Hepatocyte (in vitro differentiated cells): ENCODE results near the gene ZNF430. TPM values are rescaled to one million over a fixed set of nuclear protein-coding genes. Genes with fewer than 3 reads are reported as not detected.

Source experiments
- DNase-seq: peaks from one replicate; pipeline ENCODE4 v3.0.0-alpha.2; 2016; ENCODE audit warnings: low spot score
- H2AFZ ChIP-seq: fragments of 200-600 bp; sonication (generic); 2 replicates; pipeline ENCODE4 v1.6.0; 2016; ENCODE audit warnings: antibody characterized with exemption, mild to moderate bottlenecking
- H3K27ac ChIP-seq: fragments of 200-600 bp; sonication (generic); 2 replicates; pipeline ENCODE4 v1.5.1; 2016; ENCODE audit warnings: mild to moderate bottlenecking
- H3K27me3 ChIP-seq: fragments of 200-600 bp; sonication (generic); 2 replicates; pipeline ENCODE4 v1.6.1; 2016
- H3K36me3 ChIP-seq: fragments of 200-600 bp; sonication (generic); replicated peaks from 2 replicates; pipeline ENCODE4 v1.5.1; 2016; ENCODE audit warnings: low read depth; ENCODE audit not compliant: insufficient read depth
- H3K4me1 ChIP-seq: fragments of 200-600 bp; sonication (generic); 2 replicates; pipeline ENCODE4 v1.5.1; 2016; ENCODE audit warnings: mild to moderate bottlenecking, moderate library complexity; ENCODE audit not compliant: insufficient read depth
- H3K4me2 ChIP-seq: fragments of 200-600 bp; sonication (generic); 2 replicates; pipeline ENCODE4 v1.6.0; 2016
- H3K4me3 ChIP-seq: fragments of 200-600 bp; sonication (generic); 2 replicates; pipeline ENCODE4 v1.5.1; 2016; ENCODE audit warnings: mild to moderate bottlenecking
- H3K79me2 ChIP-seq: fragments of 200-600 bp; sonication (generic); 2 replicates; pipeline ENCODE4 v1.6.0; 2017; ENCODE audit warnings: mild to moderate bottlenecking
- H3K9me2 ChIP-seq: fragments of 200-600 bp; sonication (generic); replicated peaks from 2 replicates; pipeline ENCODE4 v1.6.0; 2017; ENCODE audit warnings: mild to moderate bottlenecking; ENCODE audit not compliant: insufficient read depth
- H3K9me3 ChIP-seq: fragments of 200-600 bp; sonication (generic); 2 replicates; pipeline ENCODE4 v1.5.1; 2016; ENCODE audit warnings: low read depth, mild to moderate bottlenecking
- H4K20me1 ChIP-seq: fragments of 200-600 bp; sonication (generic); 2 replicates; pipeline ENCODE4 v1.6.0; 2016; ENCODE audit warnings: mild to moderate bottlenecking; ENCODE audit not compliant: insufficient read depth, poor library complexity, severe bottlenecking
- EZH2 ChIP-seq: fragments of 200-600 bp; sonication (generic); IDR thresholded peaks from 2 replicates; pipeline ENCODE4 v1.6.1; 2016; ENCODE audit warnings: antibody characterized with exemption, mild to moderate bottlenecking, borderline replicate concordance
- EZH2phosphoT487 ChIP-seq: fragments of 200-600 bp; sonication (generic); IDR thresholded peaks from one replicate; pipeline ENCODE4 v1.6.1; 2018; ENCODE audit warnings: antibody characterized with exemption, mild to moderate bottlenecking, low read depth, moderate library complexity; ENCODE audit not compliant: unreplicated experiment, severe bottlenecking
- WGBS: methylation state at CpG from one replicate; pipeline ENCODE4 v1.1.6; 2016; ENCODE audit warnings: low lambda C conversion rate; ENCODE audit errors: missing lambda C conversion rate; 5-methylcytosine and 5-hydroxymethylcytosine counted together
- polyA plus RNA-seq: library from polyadenylated mRNA; unstranded; fragments of >200 nt; fragmentation: Nextera tagmentation; extraction: Ambion mirVana; gene quantifications from 2 replicates; pipeline ENCODE4 v1.2.1, GENCODE V29; 2016
- total RNA-seq: library from RNA; depleted of rRNA; stranded (reverse); fragments of >200 nt; gene quantifications from 2 replicates; pipeline ENCODE4 v1.2.3, GENCODE V29; 2014
- TF ChIP-seq, protein P1 (sequence below): fragments of 200-600 bp; sonication (generic); IDR thresholded peaks from 2 replicates; pipeline ENCODE4 v1.5.1; 2016; ENCODE audit warnings: antibody characterized with exemption, mild to moderate bottlenecking; ENCODE audit not compliant: poor library complexity

ZNF430 gene
- total and polyA plus RNA-seq, 2 experiments from 2014 or later, result 7.9 to 9.9 TPM

DNA sequence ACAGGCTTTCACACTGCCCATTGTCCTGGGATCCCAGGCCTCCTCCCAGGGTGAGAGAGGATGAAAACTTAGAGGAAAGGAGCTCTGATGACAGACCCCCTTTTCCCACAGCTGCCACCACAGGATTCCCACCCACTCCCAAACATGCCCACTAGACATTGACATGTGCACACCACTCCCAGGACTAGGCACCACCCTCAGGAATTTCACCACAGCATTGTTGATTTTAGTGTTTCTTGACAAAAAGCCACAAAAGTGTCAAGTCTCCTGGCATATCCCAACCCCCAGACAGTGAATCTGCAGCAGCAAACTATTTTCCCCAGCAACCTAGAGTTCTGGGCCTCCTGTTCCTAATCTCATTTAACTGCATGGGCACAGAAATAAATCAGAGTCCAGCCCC, 71.7 kb downstream of the ZNF430 start:
- peak overlapping the region; percentile 53 for H3K27ac ChIP-seq
- H3K9me2 ChIP-seq, result no peaks in the 10 kb centered on the region
- no peak overlapping the region for H2AFZ ChIP-seq
- H3K9me3 ChIP-seq, result no peaks in the 10 kb centered on the region
- H3K4me2 ChIP-seq, result no peak overlapping the region
- H3K36me3 ChIP-seq, result no peaks in the 10 kb centered on the region
- peaks cover 40% of the 10 kb centered on the region for H3K79me2 ChIP-seq
- H3K4me3 ChIP-seq, result no peak overlapping the region
- peak; percentile 6 for DNase-seq
- peaks cover 8% of the 10 kb centered on the region for H3K4me1 ChIP-seq
- H3K27me3 ChIP-seq, result no peaks in the 10 kb centered on the region
- H4K20me1 ChIP-seq, result no peaks in the 10 kb centered on the region
- TF ChIP-seq EZH2, result no peak
- no peak for TF ChIP-seq EZH2phosphoT487
- TF ChIP-seq, protein P1, sequence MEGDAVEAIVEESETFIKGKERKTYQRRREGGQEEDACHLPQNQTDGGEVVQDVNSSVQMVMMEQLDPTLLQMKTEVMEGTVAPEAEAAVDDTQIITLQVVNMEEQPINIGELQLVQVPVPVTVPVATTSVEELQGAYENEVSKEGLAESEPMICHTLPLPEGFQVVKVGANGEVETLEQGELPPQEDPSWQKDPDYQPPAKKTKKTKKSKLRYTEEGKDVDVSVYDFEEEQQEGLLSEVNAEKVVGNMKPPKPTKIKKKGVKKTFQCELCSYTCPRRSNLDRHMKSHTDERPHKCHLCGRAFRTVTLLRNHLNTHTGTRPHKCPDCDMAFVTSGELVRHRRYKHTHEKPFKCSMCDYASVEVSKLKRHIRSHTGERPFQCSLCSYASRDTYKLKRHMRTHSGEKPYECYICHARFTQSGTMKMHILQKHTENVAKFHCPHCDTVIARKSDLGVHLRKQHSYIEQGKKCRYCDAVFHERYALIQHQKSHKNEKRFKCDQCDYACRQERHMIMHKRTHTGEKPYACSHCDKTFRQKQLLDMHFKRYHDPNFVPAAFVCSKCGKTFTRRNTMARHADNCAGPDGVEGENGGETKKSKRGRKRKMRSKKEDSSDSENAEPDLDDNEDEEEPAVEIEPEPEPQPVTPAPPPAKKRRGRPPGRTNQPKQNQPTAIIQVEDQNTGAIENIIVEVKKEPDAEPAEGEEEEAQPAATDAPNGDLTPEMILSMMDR, result no peak

DNA sequence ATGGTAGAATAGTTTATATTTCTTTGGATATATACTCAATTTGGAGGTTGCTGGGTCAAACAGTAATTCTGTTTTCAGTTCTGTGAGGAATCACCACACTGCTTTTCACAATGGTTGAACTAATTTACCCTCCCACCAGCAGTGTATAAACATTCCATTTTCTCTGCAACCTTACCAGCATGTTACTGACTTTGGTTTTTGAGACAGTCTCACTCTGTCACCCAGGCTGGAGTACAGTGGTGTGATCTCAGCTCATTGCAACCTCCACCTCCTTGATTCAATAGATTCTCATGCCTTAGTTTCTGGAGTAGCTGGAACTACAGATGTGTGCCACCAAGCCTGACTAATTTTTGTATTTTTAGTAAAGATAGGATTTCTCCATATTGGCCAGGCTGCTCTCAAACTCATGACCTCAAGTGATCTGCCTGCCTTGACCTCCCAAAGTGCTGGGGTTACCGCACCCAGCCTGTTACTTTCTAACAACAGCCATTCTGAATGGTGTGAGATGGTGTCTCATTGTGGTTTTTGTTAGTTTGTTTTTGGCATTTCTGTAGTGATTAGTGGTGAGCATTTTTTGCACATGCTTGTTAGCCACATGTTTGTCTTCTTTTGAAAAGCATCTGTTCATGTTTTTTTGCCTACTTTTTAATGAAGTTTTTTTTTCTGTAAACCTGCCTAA, 74.0 kb downstream of the ZNF430 start:
- H2AFZ ChIP-seq, result no peak overlapping the region
- no peak overlapping the region for H3K4me3 ChIP-seq
- TF ChIP-seq EZH2phosphoT487, result no peak
- TF ChIP-seq EZH2, result no peak
- TF ChIP-seq, protein P1, result no peak
- peaks cover 8% of the 10 kb centered on the region for H3K4me1 ChIP-seq
- H3K9me2 ChIP-seq, result no peaks in the 10 kb centered on the region
- H3K4me2 ChIP-seq, result no peak overlapping the region
- H3K9me3 ChIP-seq, result no peaks in the 10 kb centered on the region
- no peaks in the 10 kb centered on the region for H3K36me3 ChIP-seq
- DNase-seq, result no peak
- peaks cover 37% of the 10 kb centered on the region for H3K79me2 ChIP-seq
- no peaks in the 10 kb centered on the region for H3K27me3 ChIP-seq
- H3K27ac ChIP-seq, result no peak overlapping the region
- no peaks in the 10 kb centered on the region for H4K20me1 ChIP-seq
- 96% methylated on average over 1 of the region's 1 CpG for WGBS

DNA sequence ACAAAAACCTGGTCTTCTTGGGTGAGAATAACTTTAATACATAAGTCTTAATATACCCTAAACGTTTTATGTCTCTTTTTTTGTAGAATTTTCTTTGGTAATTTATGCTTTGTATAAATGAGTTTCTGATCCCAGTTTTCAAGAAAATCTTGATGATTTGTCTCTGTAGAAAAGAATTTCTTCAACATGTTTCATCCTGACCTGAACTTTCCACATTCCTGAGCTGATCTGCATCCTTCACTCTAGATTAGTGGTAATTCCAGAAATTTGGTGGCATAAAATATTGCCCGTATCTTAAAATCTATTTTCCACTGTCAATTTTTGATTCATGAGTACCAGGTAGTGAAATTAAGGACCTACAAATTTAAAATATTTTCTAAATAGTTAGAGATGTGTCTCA, 77.8 kb downstream of the ZNF430 start:
- DNase-seq, result no peak
- Histone ChIP-seq H3K9me3 (no peaks in the 10 kb centered on the region), H3K4me1 (no peaks in the 10 kb centered on the region), H3K27me3 (no peaks in the 10 kb centered on the region), H3K79me2 (peaks cover 35% of the 10 kb centered on the region), H3K4me2 (no peak overlapping the region), H4K20me1 (no peaks in the 10 kb centered on the region), H3K9me2 (no peaks in the 10 kb centered on the region), H3K36me3 (no peaks in the 10 kb centered on the region), H3K27ac (no peak overlapping the region), H3K4me3 (no peak overlapping the region), H2AFZ (no peak overlapping the region)
- TF ChIP-seq EZH2phosphoT487, result no peak
- TF ChIP-seq EZH2, result no peak
- TF ChIP-seq, protein P1, result no peak
- WGBS, result 84% methylated on average over 2 of the region's 2 CpGs
